BLaER1 (cell line): Measurements from ENCODE around the gene SUCLA2.

Experiments used
- H3K27ac ChIP-seq: shearing (Covaris generic); formaldehyde crosslinking; 2 replicates; pipeline ENCODE4 v1.8.1; 2022
- H3K27me3 ChIP-seq: shearing (Covaris generic); formaldehyde crosslinking; 2 replicates; pipeline ENCODE4 v1.8.1; 2022
- H3K36me3 ChIP-seq: shearing (Covaris generic); formaldehyde crosslinking; 2 replicates; pipeline ENCODE4 v1.8.1; 2022
- H3K4me1 ChIP-seq: shearing (Covaris generic); formaldehyde crosslinking; 2 replicates; pipeline ENCODE4 v1.8.1; 2022
- H3K4me2 ChIP-seq: shearing (Covaris generic); formaldehyde crosslinking; 2 replicates; pipeline ENCODE4 v1.8.1; 2022
- H3K4me3 ChIP-seq: shearing (Covaris generic); formaldehyde crosslinking; 2 replicates; pipeline ENCODE4 v1.8.1; 2022
- H3K9ac ChIP-seq: shearing (Covaris generic); formaldehyde crosslinking; 2 replicates; pipeline ENCODE4 v1.8.1; 2022
- H3K9me3 ChIP-seq: shearing (Covaris generic); formaldehyde crosslinking; 2 replicates; pipeline ENCODE4 v1.8.1; 2022
- H4K20me1 ChIP-seq: shearing (Covaris generic); formaldehyde crosslinking; 2 replicates; pipeline ENCODE4 v1.8.1; 2022
- Cebpa-rat ChIP-seq: shearing (Covaris generic); IDR thresholded peaks from 2 replicates; pipeline ENCODE4 v1.8.1; 2022

SUCLA2 gene

GRCh38 chr13:47929156-47929555 lies 71.9 kb downstream of the SUCLA2 start:
- no peaks in the 10 kb centered on the region for H3K36me3 ChIP-seq
- H3K9ac ChIP-seq = no peak overlapping the region
- H3K4me2 ChIP-seq = no peak overlapping the region
- H3K9me3 ChIP-seq = no peaks in the 10 kb centered on the region
- peaks cover 17% of the 10 kb centered on the region for H3K4me1 ChIP-seq
- H3K4me3 ChIP-seq = no peak overlapping the region
- H3K27me3 ChIP-seq = no peaks in the 10 kb centered on the region
- no peak overlapping the region for H3K27ac ChIP-seq
- no peak for TF ChIP-seq Cebpa-rat
- H4K20me1 ChIP-seq = no peaks in the 10 kb centered on the region

- peaks cover 24% of the 10 kb centered on the region for H3K9me3 ChIP-seq
- no peak overlapping the region for H3K9ac ChIP-seq
- H3K27me3 ChIP-seq = no peaks in the 10 kb centered on the region
- no peak for TF ChIP-seq Cebpa-rat
- H3K4me2 ChIP-seq = peak overlapping the region; percentile 69
- H3K36me3 ChIP-seq = no peaks in the 10 kb centered on the region
- H3K4me1 ChIP-seq = peaks cover 16% of the 10 kb centered on the region
- no peak overlapping the region for H3K4me3 ChIP-seq
- peak overlapping the region; percentile 32; the same call in 1 of the 2 replicates for H3K27ac ChIP-seq
- H4K20me1 ChIP-seq = no peaks in the 10 kb centered on the region
These were observed 84.0 kb downstream of the SUCLA2 start for GRCh38 chr13:47917022-47917574.

- no peaks in the 10 kb centered on the region for H4K20me1 ChIP-seq
- H3K4me2 ChIP-seq = no peak overlapping the region
- H3K9ac ChIP-seq = no peak overlapping the region
- H3K4me1 ChIP-seq = no peaks in the 10 kb centered on the region; the same call in 1 of the 2 replicates
- H3K9me3 ChIP-seq = peaks cover 8% of the 10 kb centered on the region
- no peak overlapping the region for H3K4me3 ChIP-seq
- no peaks in the 10 kb centered on the region for H3K27me3 ChIP-seq
- H3K27ac ChIP-seq = no peak overlapping the region
- no peak for TF ChIP-seq Cebpa-rat
- no peaks in the 10 kb centered on the region for H3K36me3 ChIP-seq
These were observed 92.7 kb downstream of the SUCLA2 start for GRCh38 chr13:47908197-47908902.

- TF ChIP-seq Cebpa-rat = no peak
- Histone ChIP-seq H3K4me3 (no peak overlapping the region), H3K4me2 (no peak overlapping the region), H3K9me3 (peaks cover 8% of the 10 kb centered on the region), H4K20me1 (no peaks in the 10 kb centered on the region), H3K4me1 (no peaks in the 10 kb centered on the region; the same call in 1 of the 2 replicates), H3K27me3 (no peaks in the 10 kb centered on the region), H3K36me3 (no peaks in the 10 kb centered on the region), H3K27ac (no peak overlapping the region), H3K9ac (no peak overlapping the region)
These were observed 96.2 kb downstream of the SUCLA2 start for GRCh38 chr13:47904891-47905290.

GRCh38 chr13:47904241-47904640 lies 96.8 kb downstream of the SUCLA2 start:
- H4K20me1 ChIP-seq = no peaks in the 10 kb centered on the region
- peak overlapping the region; percentile 35 for H3K4me2 ChIP-seq
- H3K27me3 ChIP-seq = no peaks in the 10 kb centered on the region
- H3K36me3 ChIP-seq = no peaks in the 10 kb centered on the region
- 0 out of 2 replicates have a peak overlapping the region, but pooled peaks have one; percentile 2 for H3K4me3 ChIP-seq
- TF ChIP-seq Cebpa-rat = no peak
- no peak overlapping the region for H3K27ac ChIP-seq
- H3K9me3 ChIP-seq = peaks cover 8% of the 10 kb centered on the region
- no peaks in the 10 kb centered on the region; the same call in 1 of the 2 replicates for H3K4me1 ChIP-seq
- no peak overlapping the region for H3K9ac ChIP-seq

GRCh38 chr13:47903836-47904235 lies 97.2 kb downstream of the SUCLA2 start:
- H3K36me3 ChIP-seq = no peaks in the 10 kb centered on the region
- H3K9me3 ChIP-seq = peaks cover 8% of the 10 kb centered on the region
- peak overlapping the region; percentile 35 for H3K4me2 ChIP-seq
- H3K27ac ChIP-seq = no peak overlapping the region
- no peak overlapping the region for H3K9ac ChIP-seq
- H3K4me1 ChIP-seq = no peaks in the 10 kb centered on the region; the same call in 1 of the 2 replicates
- no peaks in the 10 kb centered on the region for H4K20me1 ChIP-seq
- H3K27me3 ChIP-seq = no peaks in the 10 kb centered on the region
- 0 out of 2 replicates have a peak overlapping the region, but pooled peaks have one; percentile 2 for H3K4me3 ChIP-seq
- TF ChIP-seq Cebpa-rat = no peak

- TF ChIP-seq Cebpa-rat = no peak
- H3K9me3 ChIP-seq = peaks cover 8% of the 10 kb centered on the region
- no peaks in the 10 kb centered on the region for H3K27me3 ChIP-seq
- H3K36me3 ChIP-seq = no peaks in the 10 kb centered on the region
- no peaks in the 10 kb centered on the region; the same call in 1 of the 2 replicates for H3K4me1 ChIP-seq
- no peaks in the 10 kb centered on the region for H4K20me1 ChIP-seq
- no peak overlapping the region for H3K9ac ChIP-seq
- no peak overlapping the region for H3K27ac ChIP-seq
- no peak overlapping the region for H3K4me2 ChIP-seq
- no peak overlapping the region for H3K4me3 ChIP-seq
These were observed 99.6 kb downstream of the SUCLA2 start for GRCh38 chr13:47901441-47901840.

- no peak overlapping the region for H3K4me2 ChIP-seq
- H3K9me3 ChIP-seq = no peaks in the 10 kb centered on the region
- no peaks in the 10 kb centered on the region for H4K20me1 ChIP-seq
These were observed 103.0 kb downstream of the SUCLA2 start for GRCh38 chr13:47898080-47898479.

GRCh38 chr13:47897411-47898050 lies 103.5 kb downstream of the SUCLA2 start:
- H3K4me1 ChIP-seq = peaks cover 10% of the 10 kb centered on the region; the same call in 1 of the 2 replicates
- H3K4me3 ChIP-seq = no peak overlapping the region
- no peak overlapping the region for H3K27ac ChIP-seq
- H3K9ac ChIP-seq = no peak overlapping the region
- TF ChIP-seq Cebpa-rat = no peak
- no peak overlapping the region for H3K4me2 ChIP-seq
- no peaks in the 10 kb centered on the region for H4K20me1 ChIP-seq
- no peaks in the 10 kb centered on the region for H3K27me3 ChIP-seq
- no peaks in the 10 kb centered on the region for H3K9me3 ChIP-seq
- H3K36me3 ChIP-seq = peaks cover 6% of the 10 kb centered on the region; the same call in 1 of the 2 replicates

More at GRCh38 chr13:47898080-47898479, 103.0 kb downstream of the SUCLA2 start:
- Histone ChIP-seq H3K27ac (no peak overlapping the region), H3K9ac (no peak overlapping the region), H3K4me1 (peaks cover 6% of the 10 kb centered on the region; the same call in 1 of the 2 replicates), H3K36me3 (peaks cover 6% of the 10 kb centered on the region; the same call in 1 of the 2 replicates), H3K4me3 (no peak overlapping the region), H3K27me3 (no peaks in the 10 kb centered on the region)
- no peak for TF ChIP-seq Cebpa-rat

- Histone ChIP-seq H3K4me3 (no peak overlapping the region), H3K9ac (no peak overlapping the region), H3K27ac (no peak overlapping the region), H4K20me1 (no peaks in the 10 kb centered on the region), H3K9me3 (no peaks in the 10 kb centered on the region), H3K36me3 (peaks cover 6% of the 10 kb centered on the region; the same call in 1 of the 2 replicates), H3K4me1 (peaks cover 10% of the 10 kb centered on the region; the same call in 1 of the 2 replicates), H3K27me3 (no peaks in the 10 kb centered on the region), H3K4me2 (no peak overlapping the region)
- no peak for TF ChIP-seq Cebpa-rat
These were observed 104.5 kb downstream of the SUCLA2 start for GRCh38 chr13:47896546-47896945.
